HL-60/S4 (cell line): ENCODE measurements around the gene MESP2.
"Not testable (repeated sequence)": the region's sequence is repeated elsewhere in the genome, so short reads cannot be mapped to it uniquely, and the experiment has no call there.

Experiments used
- in situ Hi-C: fragments of 300-500 bp; cut with MboI; formaldehyde crosslinking; loops from 2 replicates; pipeline ENCODE4 v1.14.3; 2022; ENCODE audit warnings: low sequenced_read_pairs

Gene MESP2

DNA sequence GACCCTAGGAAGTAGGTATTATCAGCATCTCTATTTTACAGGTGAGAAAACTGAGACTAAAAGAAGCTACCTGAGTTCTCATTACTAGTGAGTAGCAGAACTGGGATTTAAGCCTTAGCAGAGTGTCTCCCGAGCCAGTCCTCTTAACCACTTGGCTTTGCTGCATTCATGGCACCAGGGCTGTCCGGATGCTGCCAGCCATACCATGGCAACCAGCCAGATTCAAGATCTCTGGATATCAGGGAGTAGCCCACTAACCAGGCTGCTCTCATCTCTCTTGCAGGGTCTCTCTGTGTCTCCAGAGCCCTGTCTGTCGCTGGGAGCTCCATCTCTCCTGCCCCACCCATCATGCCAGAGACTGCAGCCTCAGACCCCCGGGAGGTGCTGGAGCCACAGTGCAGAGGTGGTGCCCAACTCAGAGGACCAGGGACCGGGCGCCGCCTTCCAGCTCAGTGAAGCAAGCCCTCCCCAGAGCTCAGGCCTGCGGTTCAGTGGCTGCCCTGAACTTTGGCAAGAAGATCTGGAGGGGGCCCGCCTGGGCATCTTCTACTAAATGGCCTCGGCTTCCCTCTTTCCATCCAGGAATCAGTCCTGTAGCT, 1.7 kb downstream of the MESP2 start:
- in situ Hi-C loops = no loop called here

- in situ Hi-C loops = no loop called here
Measured at GRCh38 chr15:89778861-89779260, 2.7 kb downstream of the MESP2 start.

- in situ Hi-C loops = no loop called here
Measured at GRCh38 chr15:89780601-89781000, 4.5 kb downstream of the MESP2 start.

DNA sequence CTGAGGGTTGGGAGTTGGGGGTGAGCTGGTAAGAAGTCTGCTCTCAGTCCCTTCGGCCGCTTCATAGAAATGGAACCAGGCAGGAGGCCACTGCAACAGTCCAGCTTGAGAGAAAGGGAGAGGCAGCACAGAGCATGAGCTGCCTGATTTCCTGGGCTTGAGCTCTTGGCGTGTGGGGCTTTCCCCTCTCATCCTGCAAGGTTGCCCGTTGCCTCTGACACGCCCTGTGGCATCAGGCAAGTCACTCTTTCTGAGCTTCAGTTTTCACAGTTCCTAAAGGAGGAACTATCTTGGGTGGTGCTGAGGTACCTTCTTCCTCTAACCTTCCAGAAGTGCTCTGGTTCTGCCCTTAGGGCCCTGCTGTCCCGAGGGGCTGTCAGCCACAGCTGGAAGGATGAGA, 4.9 kb downstream of the MESP2 start:
- in situ Hi-C loops = no loop called here

DNA sequence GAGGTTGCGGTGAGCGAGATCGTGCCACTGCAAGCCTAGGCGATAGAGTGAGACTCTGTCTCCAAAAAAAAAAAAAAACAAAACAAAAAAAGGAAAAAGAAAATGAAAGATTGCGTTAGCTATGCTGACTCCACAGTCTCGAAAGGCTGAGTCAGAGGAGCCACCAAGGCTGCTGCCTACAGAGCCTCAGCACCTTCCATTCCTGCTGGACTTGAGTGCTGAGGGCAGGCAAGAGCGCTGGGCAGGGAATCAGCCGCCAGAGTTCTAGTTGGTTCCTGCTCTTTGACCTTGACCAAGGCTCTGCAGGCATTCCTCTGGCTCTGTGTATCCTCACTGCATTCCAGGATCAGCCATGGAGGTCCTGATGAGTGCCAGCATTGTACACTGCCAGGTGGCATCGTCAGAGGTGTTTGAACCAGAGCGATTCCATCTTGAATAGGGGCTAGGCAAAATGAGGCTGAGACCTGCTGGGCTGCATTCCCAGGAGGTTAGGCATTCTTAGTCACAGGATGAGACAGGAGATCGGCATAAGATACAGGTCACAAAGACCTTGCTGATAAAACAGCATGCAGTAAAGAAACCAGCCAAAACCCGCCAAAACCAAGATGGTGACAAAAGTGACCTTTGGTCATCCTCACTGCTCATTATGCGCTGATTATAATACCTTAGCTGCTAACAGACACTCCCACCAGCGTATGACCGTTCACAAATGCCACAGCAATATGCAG, 5.9 kb downstream of the MESP2 start:
- in situ Hi-C loops = no loop called here

DNA sequence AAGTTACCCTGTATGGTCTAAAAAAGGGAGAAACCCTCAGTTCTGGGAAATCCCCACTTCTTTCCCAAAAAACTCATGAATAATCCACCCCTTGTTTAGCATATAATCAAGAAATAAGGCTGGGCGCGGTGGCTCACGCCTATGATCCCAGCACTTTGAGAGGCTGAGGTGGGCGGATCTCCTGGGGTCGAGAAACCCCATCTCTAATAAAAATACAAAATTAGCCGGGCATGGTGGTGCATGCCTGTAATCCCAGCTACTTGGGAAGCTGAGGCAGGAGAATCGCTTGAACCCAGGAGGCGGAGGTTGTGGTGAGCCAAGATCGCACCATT, 6.5 kb downstream of the MESP2 start:
- in situ Hi-C loops = not testable (repeated sequence)

GRCh38 chr15:89783111-89783860, 7.2 kb downstream of the MESP2 start:
- in situ Hi-C loops = no loop called here

DNA sequence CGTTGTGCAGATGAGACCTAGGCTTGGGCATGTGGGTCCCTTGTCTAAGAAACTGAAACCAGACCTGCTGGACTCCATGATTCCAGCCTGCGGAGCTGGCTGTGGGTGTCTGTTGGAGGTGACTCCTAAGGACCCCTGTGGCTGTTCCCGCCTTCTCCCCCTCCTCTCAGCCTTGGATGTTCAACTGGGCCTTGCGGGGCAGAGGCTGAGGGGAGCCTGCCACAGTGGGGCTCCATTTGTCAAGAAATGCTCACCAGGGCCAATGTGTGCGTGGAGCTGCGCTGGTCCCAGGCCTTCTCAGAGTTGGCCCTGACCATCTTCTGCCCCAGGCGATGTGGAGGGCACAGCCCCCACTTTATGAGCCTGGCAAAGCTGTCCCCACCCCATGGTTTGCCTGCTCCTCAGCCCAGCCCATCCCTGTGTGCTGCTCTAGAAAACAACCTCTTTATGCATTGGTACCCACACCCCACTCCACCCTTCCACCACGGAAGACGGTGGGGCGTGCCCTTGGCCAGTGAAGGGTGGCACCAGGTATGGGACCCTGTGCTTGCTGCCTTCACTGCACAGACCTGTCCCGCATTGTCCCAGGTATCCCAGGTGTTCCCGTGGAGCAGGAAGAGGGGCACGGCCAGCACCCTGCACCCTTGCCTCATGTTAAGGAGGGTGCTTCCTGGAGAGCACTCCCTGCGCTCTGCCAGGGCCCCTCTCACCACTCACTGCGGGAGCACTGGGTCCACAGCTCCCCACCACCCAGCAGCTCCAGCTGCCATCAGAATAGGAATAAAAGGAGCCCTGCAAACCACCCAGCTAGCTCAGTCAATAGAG, 7.9 kb downstream of the MESP2 start:
- in situ Hi-C loops = no loop called here

GRCh38 chr15:89784686-89784960, 8.5 kb downstream of the MESP2 start:
- in situ Hi-C loops = no loop called here

GRCh38 chr15:89785064-89785773, 9.1 kb downstream of the MESP2 start:
- in situ Hi-C loops = no loop called here

- in situ Hi-C loops = no loop called here
Measured at GRCh38 chr15:89785774-89786140, 9.6 kb downstream of the MESP2 start.

DNA sequence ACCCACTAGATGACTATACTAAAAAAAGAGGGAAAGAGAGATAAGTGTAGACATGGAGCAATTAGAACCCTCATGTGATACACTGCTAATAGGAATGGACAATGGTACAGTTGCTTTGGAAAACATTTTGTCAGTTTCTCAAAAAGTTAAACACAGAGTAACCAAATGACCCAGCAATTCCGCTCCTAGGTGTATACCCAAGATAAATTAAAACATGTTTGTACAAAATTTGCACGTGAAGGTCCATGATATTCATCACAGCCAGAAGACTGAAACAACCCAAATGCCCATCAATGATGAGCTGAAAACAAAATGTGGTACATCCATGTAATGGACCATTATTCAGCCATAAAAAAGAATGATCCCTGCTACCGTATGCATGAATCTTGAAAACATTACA, 11.8 kb downstream of the MESP2 start:
- in situ Hi-C loops = no loop called here

DNA sequence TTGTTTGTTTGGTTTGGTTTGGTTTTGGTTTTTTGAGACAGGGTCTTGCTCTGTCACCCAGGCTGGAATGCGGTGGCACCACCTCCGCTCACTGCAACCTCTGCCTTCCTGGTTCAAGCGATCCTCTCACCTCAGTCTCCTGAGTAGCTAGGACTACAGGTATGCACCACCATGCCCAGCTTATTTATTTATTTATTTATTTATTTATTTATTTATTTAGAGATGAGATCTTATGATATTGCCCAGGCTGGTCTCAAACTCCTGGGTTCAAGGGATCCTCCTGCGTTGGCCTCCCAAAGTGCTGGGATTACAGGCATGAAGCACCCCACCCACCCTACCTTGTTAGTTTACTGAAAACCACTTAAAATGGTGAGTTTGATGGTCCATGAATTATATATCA, 12.5 kb downstream of the MESP2 start:
- in situ Hi-C loops = not testable (repeated sequence)

- in situ Hi-C loops = no loop called here
Measured at GRCh38 chr15:89790206-89790605, 14.1 kb downstream of the MESP2 start.

GRCh38 chr15:89790661-89791060, 14.5 kb downstream of the MESP2 start:
- in situ Hi-C loops = no loop called here

- in situ Hi-C loops = no loop called here
Measured at GRCh38 chr15:89792106-89792805, 16.1 kb downstream of the MESP2 start.

GRCh38 chr15:89794627-89795241, 18.6 kb downstream of the MESP2 start:
- in situ Hi-C loops = no loop called here

DNA sequence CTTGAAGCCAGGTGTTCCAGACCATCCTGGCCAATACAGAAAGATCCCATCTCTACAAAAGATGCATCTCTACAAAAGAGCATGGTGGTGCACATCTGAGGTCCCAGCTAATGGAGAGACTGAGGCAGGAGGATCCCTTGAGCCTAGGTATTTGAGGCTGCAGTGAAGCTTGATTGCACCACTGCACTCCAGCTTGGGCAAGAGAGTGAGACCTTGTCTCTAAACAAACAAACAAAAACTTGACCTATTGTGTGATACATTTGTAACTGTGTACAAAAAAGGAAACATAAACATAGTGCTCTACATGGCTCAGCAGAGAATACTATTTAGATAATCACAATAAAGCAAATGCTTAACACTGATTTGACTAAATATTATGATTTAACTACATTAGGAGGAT, 19.9 kb downstream of the MESP2 start:
- in situ Hi-C loops = no loop called here

- in situ Hi-C loops = no loop called here
Measured at GRCh38 chr15:89797678-89798201, 21.6 kb downstream of the MESP2 start.
